Measurements from ENCODE around the gene SLC5A2.

- no peak for TF ChIP-seq CTCF (IDR thresholded peaks at IDR 0.05)
- no peak for TF ChIP-seq EP300 (IDR thresholded peaks at IDR 0.05)
- no peak for TF ChIP-seq POLR2AphosphoS5 (IDR thresholded peaks at IDR 0.05)
- no peak for TF ChIP-seq POLR2A (IDR thresholded peaks at IDR 0.05)
Measured at GRCh38 chr16:31499928-31500327, 17.0 kb downstream of the SLC5A2 start.

Measured in gastroesophageal sphincter (tissue), 3 donors.